Skeletal muscle satellite cell (primary cell): ENCODE results near the gene EVX2.

Experiments
- H3K27me3 ChIP-seq: 2 replicates; pipeline ENCODE4 v1.7.0; 2013; ENCODE audit warnings: low read length; ENCODE audit not compliant: control insufficient read depth, insufficient read depth
- H3K36me3 ChIP-seq: 2 replicates; pipeline ENCODE4 v1.7.0; 2013; ENCODE audit warnings: mild to moderate bottlenecking, control low read depth, low read length; ENCODE audit not compliant: insufficient read depth
- H3K4me1 ChIP-seq: 2 replicates; pipeline ENCODE4 v1.7.0; 2013; ENCODE audit warnings: low read length; ENCODE audit not compliant: control insufficient read depth, insufficient read depth
- H3K4me2 ChIP-seq: 2 replicates; pipeline ENCODE4 v1.7.0; 2013; ENCODE audit warnings: mild to moderate bottlenecking, low read length
- H3K4me3 ChIP-seq: 2 replicates; pipeline ENCODE4 v1.7.0; 2013; ENCODE audit warnings: low read length
- H3K9ac ChIP-seq: 2 replicates; pipeline ENCODE4 v1.7.0; 2013; ENCODE audit warnings: mild to moderate bottlenecking, low read depth, low read length, moderate library complexity
- H3K9me3 ChIP-seq: replicated peaks from 2 replicates; pipeline ENCODE4 v1.7.0; 2013; ENCODE audit warnings: mild to moderate bottlenecking, control low read depth, low read length

EVX2 gene

DNA sequence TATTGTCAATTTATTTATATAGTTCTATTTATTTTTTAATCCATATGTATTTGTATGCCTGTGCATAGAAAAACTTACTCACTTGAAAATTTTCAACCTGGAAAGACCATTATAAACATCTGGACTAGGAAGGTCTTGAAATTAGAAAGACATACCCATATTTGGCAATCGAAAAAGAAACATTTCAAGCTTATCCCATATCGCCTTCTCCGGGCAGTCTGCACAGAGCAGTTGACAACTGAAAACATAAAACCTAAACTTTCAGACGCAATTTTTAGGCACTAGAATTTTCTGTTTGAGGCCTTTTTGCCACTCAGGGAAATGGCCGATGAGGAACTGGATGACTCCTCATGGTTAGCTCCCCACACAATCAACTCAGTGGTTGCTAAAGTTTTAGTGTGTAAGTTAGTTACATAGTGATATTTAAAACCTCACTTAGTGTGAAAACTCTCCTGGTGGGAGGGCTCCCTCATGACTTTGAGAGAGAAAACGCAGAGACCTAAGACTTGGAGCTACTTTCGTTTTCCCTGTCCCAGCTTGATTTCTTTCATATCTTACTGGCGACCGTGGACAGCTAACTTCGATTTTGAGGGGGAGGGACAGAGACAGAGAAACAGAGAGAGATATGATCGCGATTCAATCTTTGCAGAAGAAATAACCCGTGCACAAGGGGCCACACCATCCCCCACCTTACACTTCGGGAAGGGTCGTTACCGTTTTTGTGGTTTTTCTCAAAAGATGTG, 12.7 kb upstream of the EVX2 start:
- Histone ChIP-seq H3K4me3 (peak overlapping the region; percentile 70), H3K4me1 (peaks cover 10% of the 10 kb centered on the region), H3K36me3 (no peaks in the 10 kb centered on the region), H3K9me3 (no peaks in the 10 kb centered on the region), H3K27me3 (peaks cover 92% of the 10 kb centered on the region), H3K9ac (no peak overlapping the region), H3K4me2 (peak overlapping the region; percentile 87)

DNA sequence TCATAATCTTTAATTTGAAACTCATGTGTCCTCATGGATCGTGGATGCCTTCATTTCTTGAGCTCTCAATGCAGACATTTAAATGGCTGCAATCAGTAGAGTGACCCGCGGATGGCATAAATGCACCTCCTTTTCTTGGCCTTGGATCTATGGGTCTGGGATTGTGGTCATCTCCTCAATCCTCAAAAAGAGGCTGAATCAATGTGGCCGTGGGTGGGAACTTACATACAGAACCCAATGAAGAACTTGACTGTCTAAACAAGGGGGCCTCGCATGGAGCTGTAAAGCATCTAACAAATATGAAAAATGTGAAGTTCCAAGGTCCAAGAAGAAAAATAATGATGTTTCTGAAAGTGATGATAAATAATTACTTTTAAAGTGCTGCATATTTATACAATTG, 11.7 kb upstream of the EVX2 start:
- Histone ChIP-seq H3K9me3 (no peaks in the 10 kb centered on the region), H3K36me3 (no peaks in the 10 kb centered on the region), H3K4me2 (no peak overlapping the region), H3K9ac (no peak overlapping the region), H3K27me3 (peaks cover 92% of the 10 kb centered on the region), H3K4me1 (peaks cover 10% of the 10 kb centered on the region), H3K4me3 (no peak overlapping the region)

- no peak overlapping the region for H3K4me3 ChIP-seq
- H3K4me1 ChIP-seq: peaks cover 10% of the 10 kb centered on the region
- H3K9me3 ChIP-seq: no peaks in the 10 kb centered on the region
- H3K36me3 ChIP-seq: no peaks in the 10 kb centered on the region
- no peak overlapping the region for H3K4me2 ChIP-seq
- H3K27me3 ChIP-seq: peaks cover 92% of the 10 kb centered on the region
- no peak overlapping the region for H3K9ac ChIP-seq
These were observed 10.6 kb upstream of the EVX2 start for GRCh38 chr2:176094349-176094748.

DNA sequence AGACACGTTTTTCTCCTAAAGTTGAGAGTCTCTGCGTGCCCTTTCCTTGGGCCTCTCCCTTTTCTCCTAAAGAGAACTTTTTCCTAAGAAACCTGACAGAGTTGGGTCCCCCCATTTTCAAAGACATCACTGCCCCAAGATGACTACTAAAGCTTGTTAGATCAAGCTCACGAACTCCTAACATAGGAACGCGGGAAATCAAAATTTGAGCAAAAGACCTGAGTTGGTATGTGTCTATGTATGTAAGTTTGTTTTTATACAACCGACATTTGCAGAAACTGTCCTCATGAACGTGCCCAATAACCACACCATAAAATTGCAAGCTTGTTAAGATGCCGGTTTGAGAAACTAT, 10.1 kb upstream of the EVX2 start:
- Histone ChIP-seq H3K27me3 (peaks cover 92% of the 10 kb centered on the region), H3K36me3 (no peaks in the 10 kb centered on the region), H3K4me2 (no peak overlapping the region), H3K4me1 (peaks cover 10% of the 10 kb centered on the region), H3K9ac (no peak overlapping the region), H3K9me3 (no peaks in the 10 kb centered on the region), H3K4me3 (no peak overlapping the region)

GRCh38 chr2:176093145-176093897, 9.6 kb upstream of the EVX2 start:
- H3K9me3 ChIP-seq: no peaks in the 10 kb centered on the region
- H3K4me1 ChIP-seq: peaks cover 12% of the 10 kb centered on the region
- H3K36me3 ChIP-seq: no peaks in the 10 kb centered on the region
- H3K9ac ChIP-seq: no peak overlapping the region
- peak overlapping the region; percentile 78 for H3K4me2 ChIP-seq
- H3K27me3 ChIP-seq: peaks cover 92% of the 10 kb centered on the region
- H3K4me3 ChIP-seq: peak overlapping the region; percentile 60

GRCh38 chr2:176092270-176093144, 8.7 kb upstream of the EVX2 start, which contains the start of gene HOXD13:
TSS of gene HOXD13 (plus strand) at chr2:176092721. CDS start at chr2:176092891, 170 bp downstream.
- H3K9ac ChIP-seq: no peak within 1 kb of the TSS
- H3K4me3 ChIP-seq: peak within 1 kb of the TSS; percentile 60
- H3K27me3 ChIP-seq: peaks cover 93% of the 10 kb centered on the region
- H3K4me1 ChIP-seq: peaks cover 14% of the 10 kb centered on the region
- peak within 1 kb of the TSS; percentile 78 for H3K4me2 ChIP-seq
- no peaks in the 10 kb centered on the region for H3K9me3 ChIP-seq
- no peaks in the 10 kb centered on the region for H3K36me3 ChIP-seq

- Histone ChIP-seq H3K4me2 (no peak overlapping the region), H3K9me3 (no peaks in the 10 kb centered on the region), H3K4me1 (peaks cover 8% of the 10 kb centered on the region), H3K27me3 (peaks cover 92% of the 10 kb centered on the region), H3K36me3 (no peaks in the 10 kb centered on the region), H3K9ac (no peak overlapping the region), H3K4me3 (no peak overlapping the region)
These were observed 7.8 kb upstream of the EVX2 start for GRCh38 chr2:176091329-176092258.

- no peak overlapping the region for H3K9ac ChIP-seq
- H3K9me3 ChIP-seq: no peaks in the 10 kb centered on the region
- H3K4me1 ChIP-seq: peaks cover 12% of the 10 kb centered on the region
- no peak overlapping the region for H3K4me2 ChIP-seq
- no peak overlapping the region for H3K4me3 ChIP-seq
- no peaks in the 10 kb centered on the region for H3K36me3 ChIP-seq
- peaks cover 92% of the 10 kb centered on the region for H3K27me3 ChIP-seq
These were observed 7.1 kb upstream of the EVX2 start for GRCh38 chr2:176090862-176091261.

- no peak overlapping the region for H3K4me3 ChIP-seq
- no peak overlapping the region for H3K9ac ChIP-seq
- peaks cover 92% of the 10 kb centered on the region for H3K27me3 ChIP-seq
- no peaks in the 10 kb centered on the region for H3K9me3 ChIP-seq
- peaks cover 13% of the 10 kb centered on the region for H3K4me1 ChIP-seq
- H3K4me2 ChIP-seq: no peak overlapping the region
- no peaks in the 10 kb centered on the region for H3K36me3 ChIP-seq
These were observed 6.2 kb upstream of the EVX2 start for GRCh38 chr2:176089843-176090395.

DNA sequence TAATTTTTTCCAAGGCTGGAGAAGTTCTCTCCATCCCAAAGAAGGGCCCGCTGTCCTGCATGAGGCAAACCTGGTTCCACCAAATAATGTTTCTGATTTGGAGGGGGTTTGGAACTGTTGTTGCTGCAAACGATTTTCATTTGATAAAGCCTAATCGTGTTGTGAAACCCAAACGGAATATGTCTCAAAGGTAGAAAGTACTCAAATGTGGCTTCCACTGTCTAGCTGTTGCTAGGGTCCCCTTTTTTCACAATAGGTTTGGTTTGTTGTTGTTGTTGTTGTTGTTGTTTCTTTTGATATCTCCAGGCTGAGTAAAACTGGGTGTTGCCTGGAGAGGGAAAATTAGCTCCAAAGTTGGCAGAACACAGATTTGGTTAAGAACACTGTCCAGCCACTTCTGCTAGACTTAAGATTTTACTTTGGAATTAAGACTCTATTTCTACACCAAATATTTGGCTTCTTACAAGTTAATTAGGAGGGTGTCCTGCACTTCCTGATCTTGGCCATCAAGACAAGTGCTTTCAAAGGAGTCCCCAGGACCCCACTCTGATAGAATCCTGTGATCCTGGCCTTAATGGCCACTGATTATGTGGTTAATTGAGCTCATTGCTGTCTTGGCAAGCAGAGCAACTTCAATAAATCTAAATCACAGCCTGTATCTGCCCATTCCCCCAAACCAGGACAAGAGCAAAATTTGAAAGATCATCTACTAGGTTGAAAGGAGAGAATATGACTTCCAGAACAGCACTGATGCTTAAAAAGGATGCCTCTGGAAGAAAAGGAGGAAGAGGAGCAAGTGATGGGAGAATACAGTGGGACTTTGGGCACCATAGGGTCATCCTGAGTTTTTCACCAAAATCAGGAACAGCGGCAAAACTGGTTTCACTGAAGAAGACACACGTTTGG, 5.4 kb upstream of the EVX2 start:
- H3K9ac ChIP-seq: no peak overlapping the region
- peaks cover 92% of the 10 kb centered on the region for H3K27me3 ChIP-seq
- no peaks in the 10 kb centered on the region for H3K36me3 ChIP-seq
- no peak overlapping the region for H3K4me2 ChIP-seq
- no peak overlapping the region for H3K4me3 ChIP-seq
- H3K4me1 ChIP-seq: peaks cover 13% of the 10 kb centered on the region
- no peaks in the 10 kb centered on the region for H3K9me3 ChIP-seq
